Adrenal gland (tissue), 5 donors: Measurements from ENCODE around the gene PLCB1.

Experiments
- POLR2A ChIP-seq, 2 donors: fragments of 450-650 bp; IDR thresholded peaks; one replicate each; pipeline ENCODE4 v1.6.1; 2017; ENCODE audit warnings: antibody characterized with exemption in 2 of 2, mild to moderate bottlenecking in 2 of 2, moderate library complexity in 1 of 2
- TF ChIP-seq, protein P1 (sequence below), 6 experiments: fragments of 450-650 bp in 4 of 6; fragments of 200-600 bp in 2 of 6; sonication (generic) in 1 of 6; IDR thresholded peaks; 1 replicate in 5 of 6; 2 replicates in 1 of 6; pipeline versions ENCODE4 v1.5.1 to v1.8.0; 2016 to 2021; ENCODE audit warnings: antibody characterized with exemption in 6 of 6, mild to moderate bottlenecking in 2 of 6, moderate library complexity in 1 of 6
- donor health status: DM: no; HTN: no; CAD: no.

DNA sequence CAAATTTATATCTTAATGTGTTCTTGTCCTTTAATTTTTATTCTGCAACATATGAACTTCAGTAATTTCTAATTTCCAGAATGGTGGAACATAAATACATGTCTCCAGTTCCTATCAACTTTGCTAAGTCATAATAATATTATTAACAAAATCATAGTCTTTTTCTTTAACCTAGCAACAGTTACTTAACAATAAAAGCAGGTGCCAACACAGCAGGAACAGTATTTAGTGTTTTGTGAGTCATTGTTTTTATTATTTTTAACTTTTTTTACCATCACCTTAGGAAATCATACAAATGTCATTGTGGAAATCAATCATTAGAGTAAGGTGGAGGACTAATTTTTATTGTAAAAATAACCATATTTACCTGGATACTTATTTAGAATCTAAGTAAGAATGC, 133.5 kb downstream of the PLCB1 start:
- TF ChIP-seq, protein P1, sequence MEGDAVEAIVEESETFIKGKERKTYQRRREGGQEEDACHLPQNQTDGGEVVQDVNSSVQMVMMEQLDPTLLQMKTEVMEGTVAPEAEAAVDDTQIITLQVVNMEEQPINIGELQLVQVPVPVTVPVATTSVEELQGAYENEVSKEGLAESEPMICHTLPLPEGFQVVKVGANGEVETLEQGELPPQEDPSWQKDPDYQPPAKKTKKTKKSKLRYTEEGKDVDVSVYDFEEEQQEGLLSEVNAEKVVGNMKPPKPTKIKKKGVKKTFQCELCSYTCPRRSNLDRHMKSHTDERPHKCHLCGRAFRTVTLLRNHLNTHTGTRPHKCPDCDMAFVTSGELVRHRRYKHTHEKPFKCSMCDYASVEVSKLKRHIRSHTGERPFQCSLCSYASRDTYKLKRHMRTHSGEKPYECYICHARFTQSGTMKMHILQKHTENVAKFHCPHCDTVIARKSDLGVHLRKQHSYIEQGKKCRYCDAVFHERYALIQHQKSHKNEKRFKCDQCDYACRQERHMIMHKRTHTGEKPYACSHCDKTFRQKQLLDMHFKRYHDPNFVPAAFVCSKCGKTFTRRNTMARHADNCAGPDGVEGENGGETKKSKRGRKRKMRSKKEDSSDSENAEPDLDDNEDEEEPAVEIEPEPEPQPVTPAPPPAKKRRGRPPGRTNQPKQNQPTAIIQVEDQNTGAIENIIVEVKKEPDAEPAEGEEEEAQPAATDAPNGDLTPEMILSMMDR (IDR thresholded peaks at IDR 0.05), result no peak
- TF ChIP-seq POLR2A (IDR thresholded peaks at IDR 0.05), result no peak
